GM10847 (cell line): ENCODE measurements around the gene GALNT11.

Experiments
- POLR2A ChIP-seq: IDR thresholded peaks from 2 replicates; pipeline ENCODE4 v1.6.1; 2011; ENCODE audit not compliant: insufficient read length; ENCODE audit errors: extremely low read depth

The GALNT11 gene

DNA sequence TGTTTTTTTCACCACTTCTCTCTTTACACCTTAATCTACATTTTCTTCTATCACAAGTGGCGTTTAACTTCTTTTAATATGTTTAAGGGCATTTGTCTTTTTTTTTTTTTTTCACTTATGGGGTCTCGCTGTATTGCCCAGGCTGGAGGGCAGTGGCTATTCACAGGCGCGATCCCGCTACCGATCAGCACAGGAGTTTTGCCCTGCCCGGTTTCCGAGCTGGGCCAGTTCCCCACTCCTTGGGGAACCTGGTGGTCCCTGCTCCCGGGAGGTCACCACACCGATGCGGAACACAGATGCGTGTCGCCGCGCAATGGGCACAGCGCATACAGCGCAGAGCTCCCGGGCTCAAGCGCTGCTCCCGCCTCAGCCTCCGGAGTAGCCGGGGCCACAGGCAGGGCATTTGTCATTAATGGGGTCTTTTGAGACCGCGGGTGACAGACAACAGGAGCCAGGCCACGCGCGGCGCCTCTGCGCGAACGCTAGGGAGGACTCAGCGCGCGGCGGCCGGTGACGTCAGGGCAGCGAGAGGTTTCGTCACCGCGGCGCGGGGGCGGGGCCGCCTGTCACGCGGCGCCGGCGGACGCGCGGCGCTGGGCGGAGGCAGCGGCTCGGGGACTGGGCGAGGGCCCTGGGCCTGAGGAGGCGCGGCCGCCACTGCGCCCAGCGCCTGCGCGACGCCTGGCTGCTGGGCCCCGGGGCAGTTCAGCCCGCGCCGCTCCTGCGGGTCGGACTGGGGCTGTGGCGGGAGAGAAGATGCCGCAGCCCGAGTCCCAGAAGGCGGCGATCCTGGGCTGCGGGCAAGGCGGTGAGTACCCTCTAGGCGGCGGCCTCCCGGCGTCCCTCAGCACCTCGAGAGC, at the start of gene GALNT11:
GALNT11 (plus strand) TSS at position 598 of the 860 bp plus-strand sequence. CDS start 68,554 bp downstream, outside the sequence.
- TF ChIP-seq POLR2A, result peak; percentile 50

DNA sequence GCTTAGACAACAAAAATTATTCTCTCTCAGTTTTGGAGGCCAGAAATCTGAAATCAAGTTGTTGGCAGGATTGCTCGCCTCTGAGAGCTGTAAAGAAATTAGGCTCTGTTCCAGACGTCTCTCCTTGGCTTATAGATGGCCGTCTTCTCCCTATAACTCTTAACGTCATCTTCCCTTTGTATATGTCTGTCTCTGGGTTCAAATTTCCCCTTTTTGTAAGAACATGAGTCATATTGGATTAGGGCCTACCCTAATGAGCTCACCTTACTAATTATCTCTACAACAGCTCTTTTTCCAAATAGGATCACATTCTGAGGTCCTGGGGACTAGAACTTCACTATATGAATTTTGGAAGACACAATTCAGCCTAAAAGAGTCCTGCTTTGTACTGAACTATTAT, 46.9 kb upstream of the GALNT11 start:
- no peak for TF ChIP-seq POLR2A

DNA sequence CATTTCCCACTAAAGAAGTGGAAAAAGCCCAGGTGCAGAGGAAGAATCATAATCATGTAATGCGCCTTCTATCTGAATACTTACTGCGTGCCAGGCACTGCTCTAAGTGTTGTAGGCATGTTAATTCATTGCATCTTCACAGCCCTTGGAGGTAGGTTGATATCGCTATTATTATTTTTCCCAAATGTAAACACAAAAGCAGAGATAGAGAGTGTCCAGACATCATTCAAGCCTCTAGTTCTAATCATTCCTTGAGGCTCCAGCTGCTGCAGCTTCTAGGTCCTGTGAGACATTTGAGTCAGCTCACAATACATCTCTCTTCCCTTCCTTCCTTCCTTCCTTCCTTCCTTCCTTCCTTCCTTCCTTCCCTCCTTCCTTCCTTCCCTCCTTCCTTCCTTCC, 44.3 kb upstream of the GALNT11 start:
- TF ChIP-seq POLR2A, result no peak

GRCh38 chr7:151982806-151983205, 42.7 kb upstream of the GALNT11 start:
- TF ChIP-seq POLR2A, result no peak

DNA sequence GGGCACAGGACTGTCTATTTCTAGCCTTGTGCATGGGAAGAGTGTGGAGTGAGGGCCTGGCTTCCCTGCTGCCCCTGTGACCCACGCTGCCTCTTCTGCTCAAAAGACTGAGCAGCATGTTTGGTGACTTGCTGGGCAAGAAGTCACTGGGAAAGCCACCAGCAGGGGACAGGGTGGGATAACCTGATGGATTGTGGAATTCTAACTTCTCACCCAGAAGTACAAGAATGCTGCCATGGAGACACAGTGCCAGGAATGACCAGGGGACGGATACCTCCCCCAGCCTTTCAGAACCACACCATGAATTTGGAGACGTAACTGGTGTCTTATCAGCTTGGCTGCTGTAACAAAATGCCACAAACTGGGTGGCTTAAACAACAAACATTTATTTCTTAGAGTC, 40.9 kb upstream of the GALNT11 start:
- no peak for TF ChIP-seq POLR2A

DNA sequence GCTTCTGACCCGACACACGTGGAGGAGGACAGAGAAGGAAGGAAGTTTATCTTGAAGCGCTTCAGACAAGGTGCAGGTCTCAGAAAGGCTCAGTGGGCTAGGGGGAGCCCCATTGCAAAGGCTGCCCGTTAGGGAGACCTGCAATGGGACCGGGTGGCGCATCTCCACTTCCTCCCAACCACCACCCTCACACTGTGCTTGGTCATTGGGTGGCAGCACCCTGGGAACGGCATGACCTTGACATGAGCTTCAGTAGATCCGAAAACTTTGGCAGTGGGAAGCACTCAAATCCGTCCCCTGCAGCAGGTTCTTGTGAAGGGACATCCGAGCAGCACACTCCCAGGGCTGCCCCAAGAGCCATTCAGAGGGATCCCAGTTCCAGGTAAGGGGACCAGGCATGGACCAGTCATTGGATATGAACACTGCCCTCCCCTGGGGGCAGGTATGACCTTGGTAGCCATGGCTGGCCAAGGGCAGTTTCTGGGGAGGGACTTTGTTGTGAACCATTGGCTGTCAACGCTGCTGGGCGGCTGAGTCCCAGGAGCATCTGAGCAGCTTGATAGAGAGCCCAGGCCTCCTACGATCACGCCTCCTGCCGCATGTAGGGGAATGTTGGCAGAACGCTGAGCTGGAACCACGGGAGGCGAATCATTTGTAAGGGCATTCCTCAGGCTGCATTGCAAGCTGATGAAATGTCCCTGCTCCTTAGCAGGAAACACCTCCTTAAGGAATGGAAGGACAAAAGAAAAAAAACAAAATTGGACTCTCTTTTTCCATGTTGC, 37.5 kb upstream of the GALNT11 start:
- TF ChIP-seq POLR2A, result no peak

DNA sequence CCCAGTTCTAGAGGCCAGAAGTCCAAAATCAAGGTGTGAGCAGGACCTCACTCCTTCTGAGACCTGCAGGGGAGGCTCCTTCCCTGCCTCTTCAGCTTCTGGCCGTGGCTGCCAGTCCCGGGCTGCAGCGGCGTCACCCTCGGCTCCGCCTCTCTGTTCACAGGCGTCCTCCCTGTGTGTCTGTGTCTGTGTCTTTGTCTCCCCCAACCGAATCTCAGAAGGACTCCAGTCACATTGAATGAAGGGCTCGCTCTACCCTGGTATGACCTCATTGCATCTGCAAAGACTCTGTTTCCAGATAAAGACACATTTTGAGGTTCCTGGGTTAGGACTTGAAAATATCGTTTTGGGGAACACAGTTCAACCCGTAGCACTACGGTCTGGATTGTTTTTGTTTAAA, 33.1 kb upstream of the GALNT11 start:
- TF ChIP-seq POLR2A, result no peak

DNA sequence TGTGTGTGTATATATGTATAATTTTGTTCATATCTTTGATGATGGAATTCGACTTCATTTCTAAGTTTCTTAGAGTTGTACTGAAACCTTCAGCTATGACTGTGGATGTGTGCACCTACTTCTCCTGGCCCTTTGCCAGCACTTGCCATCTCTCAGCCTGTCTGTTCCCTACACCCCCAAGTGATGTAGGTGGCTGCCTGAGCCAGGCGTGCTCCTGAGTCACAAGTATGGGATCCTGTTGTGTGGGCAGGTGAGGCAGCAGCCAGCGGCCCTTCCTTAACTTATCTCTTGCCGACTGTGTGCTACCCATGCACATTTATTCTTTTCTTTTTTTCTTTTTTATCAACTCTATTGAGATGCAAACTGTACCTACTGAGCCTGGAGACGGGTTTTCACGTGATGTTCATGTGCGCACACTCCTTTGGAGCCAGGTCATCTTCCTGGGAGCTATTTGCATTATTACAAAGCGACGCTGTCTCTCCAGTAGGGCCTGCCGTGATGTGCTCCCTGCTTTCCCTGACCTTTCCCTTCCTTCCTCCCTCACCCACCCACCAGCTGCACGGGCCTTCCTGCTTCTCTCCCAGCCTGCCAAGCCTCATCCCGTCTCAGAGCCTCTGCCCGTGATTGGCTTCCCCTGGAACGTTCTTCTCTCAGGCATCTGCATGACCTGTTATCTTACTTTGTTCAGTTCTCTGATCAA, 31.3 kb upstream of the GALNT11 start:
- no peak for TF ChIP-seq POLR2A

DNA sequence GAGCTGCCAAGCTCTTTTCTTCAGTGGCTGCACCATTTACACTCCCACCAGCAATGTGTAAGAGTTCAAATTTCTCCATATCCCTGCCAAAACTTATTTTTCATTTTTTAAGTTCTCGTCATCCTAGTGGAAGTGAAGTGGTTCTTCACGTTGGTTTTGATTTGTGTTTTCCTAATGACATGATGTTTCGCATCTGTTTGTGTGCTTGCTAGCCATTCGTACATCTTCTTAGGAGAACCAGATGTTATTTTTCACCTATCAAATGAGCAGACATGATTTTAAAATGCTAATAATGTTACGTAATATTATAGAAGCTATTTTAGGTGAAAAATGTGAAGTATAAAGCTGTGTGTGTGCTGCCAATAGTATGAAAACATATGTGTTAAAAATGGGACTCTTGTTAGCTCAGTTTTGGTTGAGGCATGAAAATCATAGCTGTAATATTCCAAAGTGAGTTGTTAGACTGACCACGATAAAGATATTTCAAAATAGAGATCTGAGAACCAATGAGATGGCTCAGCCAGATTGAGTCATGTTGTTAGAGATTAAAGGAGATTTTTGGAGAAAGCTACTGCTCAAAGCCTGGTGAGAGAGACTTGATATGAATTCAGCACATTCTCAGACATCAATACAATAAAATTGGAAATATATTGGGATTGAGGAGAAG, 25.9 kb upstream of the GALNT11 start:
- no peak for TF ChIP-seq POLR2A

GRCh38 chr7:152000191-152000590, 25.3 kb upstream of the GALNT11 start:
- no peak for TF ChIP-seq POLR2A

DNA sequence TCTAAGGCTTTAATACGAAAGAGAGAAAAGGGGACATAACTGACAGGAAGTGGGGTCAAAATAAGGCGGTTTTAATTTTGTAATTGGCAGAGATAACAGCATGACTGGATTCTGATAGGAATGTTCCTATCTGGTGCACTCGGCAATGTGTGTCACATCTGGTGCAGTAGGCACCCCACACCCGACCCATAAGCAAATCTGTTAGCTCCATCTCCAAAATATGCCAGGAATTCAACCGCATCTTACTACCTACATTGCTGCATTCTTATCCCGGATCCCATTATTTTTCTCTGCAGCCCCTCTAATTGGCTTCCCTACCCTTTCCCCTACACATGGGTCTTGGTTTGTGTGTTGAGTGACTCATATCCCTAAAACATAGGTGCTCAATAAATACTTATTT, 19.1 kb upstream of the GALNT11 start:
- no peak for TF ChIP-seq POLR2A

DNA sequence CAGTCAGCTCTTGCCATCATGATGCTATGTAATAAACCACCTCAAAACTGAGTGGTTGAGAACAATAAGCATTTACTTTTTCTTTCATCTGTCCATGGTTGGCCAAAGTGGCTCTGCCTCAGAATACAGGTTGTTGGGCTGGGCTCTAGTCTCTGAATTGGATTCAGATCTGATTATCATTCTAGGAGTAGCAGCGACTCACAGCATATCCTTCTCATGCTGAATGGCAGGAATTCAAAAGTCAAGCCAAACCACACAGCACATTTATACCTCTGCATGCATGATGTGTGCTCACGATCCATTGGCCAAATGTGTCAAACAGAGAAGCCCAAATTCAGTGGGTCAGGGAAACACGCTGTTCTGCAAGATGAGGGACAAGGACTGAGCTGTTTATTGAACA, 13.6 kb upstream of the GALNT11 start:
- no peak for TF ChIP-seq POLR2A

- TF ChIP-seq POLR2A, result no peak
These were observed 12.2 kb upstream of the GALNT11 start for GRCh38 chr7:152013230-152013629.

- TF ChIP-seq POLR2A, result no peak
These were observed 11.5 kb upstream of the GALNT11 start for GRCh38 chr7:152013974-152014373.

- TF ChIP-seq POLR2A, result no peak
These were observed 10.8 kb upstream of the GALNT11 start for GRCh38 chr7:152014722-152015121.
